HEK293 (cell line): Measurements from ENCODE around the gene PPAT.

Experiments
- CTCF ChIA-PET: fragments of 350-600 bp; formaldehyde crosslinking; extraction: SDS; loops from one replicate; lab custom pipeline; 2021; ENCODE audit warnings: antibody characterized with exemption; lab: Yijun Ruan, JAX
- POLR2A ChIA-PET: fragments of 300-600 bp; formaldehyde crosslinking; extraction: SDS; loops from one replicate; lab custom pipeline; 2020; ENCODE audit warnings: antibody characterized with exemption, inconsistent platforms; lab: Yijun Ruan, JAX
- H3K27ac ChIP-seq: fragments of 200-500 bp; sonication (Bioruptor generic); 2 replicates; pipeline ENCODE4 v1.5.1; 2014; ENCODE audit warnings: low read depth, low read length, control low read depth, inconsistent platforms; ENCODE audit errors: extremely low read depth
- H3K36me3 ChIP-seq, 2 experiments: fragments of 200-500 bp in 1 of 2; sonication (Bioruptor generic) in 1 of 2; 1 replicate in 1 of 2; 2 replicates in 1 of 2; pipeline ENCODE4 v1.5.1; 2014 to 2017; ENCODE audit warnings: inconsistent platforms in 2 of 2, low read length in 2 of 2; ENCODE audit not compliant: control insufficient read depth in 2 of 2, insufficient read depth in 1 of 2
- H3K4me1 ChIP-seq: fragments of 200-500 bp; sonication (Bioruptor generic); 2 replicates; pipeline ENCODE4 v1.5.1; 2014; ENCODE audit warnings: mild to moderate bottlenecking, low read length, inconsistent platforms; ENCODE audit not compliant: control insufficient read depth, insufficient read depth
- H3K4me3 ChIP-seq: 2 replicates; pipeline ENCODE4 v1.5.1; 2011; ENCODE audit warnings: low read depth, mild to moderate bottlenecking, control low read depth, low read length, moderate library complexity
- H3K9me3 ChIP-seq: fragments of 200-500 bp; sonication (Bioruptor generic); 2 replicates; pipeline ENCODE4 v1.5.1; 2014; ENCODE audit warnings: low read depth, low read length, inconsistent platforms; ENCODE audit not compliant: control insufficient read depth, insufficient read depth
- AEBP2 ChIP-seq: fragments of 450-650 bp; formaldehyde crosslinking; IDR thresholded peaks from 2 replicates; pipeline ENCODE4 v1.5.1; 2016; ENCODE audit warnings: missing biosample characterization, missing genetic modification characterization, borderline replicate concordance
- EGR2 ChIP-seq: fragments of 450-650 bp; formaldehyde crosslinking; IDR thresholded peaks from 2 replicates; pipeline ENCODE4 v1.5.1; 2016; ENCODE audit warnings: low read depth, missing biosample characterization, missing genetic modification characterization
- KLF1 ChIP-seq: fragments of 450-650 bp; formaldehyde crosslinking; IDR thresholded peaks from 2 replicates; pipeline ENCODE4 v1.5.1; 2016; ENCODE audit warnings: missing biosample characterization, missing genetic modification characterization
- PRDM2 ChIP-seq: fragments of 450-650 bp; formaldehyde crosslinking; IDR thresholded peaks from 2 replicates; pipeline ENCODE4 v1.5.1; 2016; ENCODE audit warnings: missing biosample characterization, missing genetic modification characterization, borderline replicate concordance
- SALL2 ChIP-seq: fragments of 450-650 bp; formaldehyde crosslinking; IDR thresholded peaks from 2 replicates; pipeline ENCODE4 v1.5.0; 2017; ENCODE audit warnings: missing biosample characterization, mild to moderate bottlenecking, missing genetic modification characterization, borderline replicate concordance
- SP3 ChIP-seq: fragments of 450-650 bp; formaldehyde crosslinking; IDR thresholded peaks from 2 replicates; pipeline ENCODE4 v1.5.1; 2016; ENCODE audit warnings: missing biosample characterization, missing genetic modification characterization
- ZIC2 ChIP-seq: fragments of 450-650 bp; formaldehyde crosslinking; IDR thresholded peaks from 2 replicates; pipeline ENCODE4 v1.5.1; 2016; ENCODE audit warnings: missing biosample characterization, missing genetic modification characterization
- ZNF133 ChIP-seq: fragments of 450-650 bp; formaldehyde crosslinking; IDR thresholded peaks from 2 replicates; pipeline ENCODE4 v1.5.1; 2016; ENCODE audit warnings: missing biosample characterization, missing genetic modification characterization
- ZNF174 ChIP-seq: fragments of 450-650 bp; formaldehyde crosslinking; IDR thresholded peaks from 2 replicates; pipeline ENCODE4 v1.5.0; 2017; ENCODE audit warnings: missing biosample characterization, mild to moderate bottlenecking, missing genetic modification characterization
- ZNF214 ChIP-seq: fragments of 450-650 bp; formaldehyde crosslinking; IDR thresholded peaks from 2 replicates; pipeline ENCODE4 v1.5.1; 2017; ENCODE audit warnings: missing biosample characterization, mild to moderate bottlenecking, missing genetic modification characterization, borderline replicate concordance
- ZNF394 ChIP-seq: fragments of 450-650 bp; formaldehyde crosslinking; IDR thresholded peaks from 2 replicates; pipeline ENCODE4 v1.5.1; 2016; ENCODE audit warnings: missing biosample characterization, missing genetic modification characterization, mild to moderate bottlenecking, moderate library complexity, borderline replicate concordance
- ZNF510 ChIP-seq: fragments of 450-650 bp; formaldehyde crosslinking; IDR thresholded peaks from 2 replicates; pipeline ENCODE4 v1.5.1; 2018; ENCODE audit warnings: mild to moderate bottlenecking, missing genetic modification characterization, missing biosample characterization; ENCODE audit not compliant: insufficient replicate concordance
- ZNF521 ChIP-seq: fragments of 450-650 bp; formaldehyde crosslinking; IDR thresholded peaks from 2 replicates; pipeline ENCODE4 v1.5.1; 2017; ENCODE audit warnings: missing biosample characterization, mild to moderate bottlenecking, missing genetic modification characterization
- ZNF830 ChIP-seq: fragments of 450-650 bp; IDR thresholded peaks from 2 replicates; pipeline ENCODE4 v1.5.0; 2018; ENCODE audit warnings: missing biosample characterization, missing genetic modification characterization, low read depth, mild to moderate bottlenecking, moderate library complexity
- TF ChIP-seq, protein P1 (sequence below): fragments of 450-650 bp; formaldehyde crosslinking; IDR thresholded peaks from 2 replicates; pipeline ENCODE4 v1.5.1; 2016; ENCODE audit warnings: missing biosample characterization, missing genetic modification characterization
- TF ChIP-seq, protein P2 (sequence below): fragments of 450-650 bp; formaldehyde crosslinking; IDR thresholded peaks from 2 replicates; pipeline ENCODE4 v1.5.1; 2016; ENCODE audit warnings: missing biosample characterization, missing genetic modification characterization
- TF ChIP-seq, protein P3 (sequence below): fragments of 450-650 bp; formaldehyde crosslinking; IDR thresholded peaks from 2 replicates; pipeline ENCODE4 v1.5.1; 2017; ENCODE audit warnings: missing biosample characterization, mild to moderate bottlenecking, missing genetic modification characterization, moderate library complexity

PPAT gene

DNA sequence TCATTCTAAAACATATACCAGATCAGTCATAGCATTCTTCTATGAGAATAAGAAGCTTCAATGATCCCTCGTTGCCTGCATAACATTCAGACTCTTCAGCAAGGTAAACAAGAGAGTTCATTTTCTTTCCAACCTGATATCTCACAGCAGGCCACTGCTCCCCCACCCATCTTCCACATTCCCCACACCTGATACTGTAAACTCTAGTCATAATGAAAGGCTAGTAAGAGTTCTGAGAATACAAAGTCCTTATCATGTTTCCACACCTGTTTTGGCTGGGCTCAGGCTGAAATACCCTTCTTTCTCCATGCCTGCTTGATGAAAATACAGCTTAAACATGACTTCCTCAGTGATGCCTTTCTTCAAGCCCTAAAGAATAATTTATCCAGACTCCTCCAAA is 45.9 kb downstream of the PPAT start (continued):
- TF ChIP-seq PRDM2 (tag by site-specific recombination) (no peak), ZNF174 (no peak), ZIC2 (no peak), ZNF510 (tag by site-specific recombination) (no peak), ZNF133 (no peak), ZNF394 (tag by site-specific recombination) (no peak)
- TF ChIP-seq, protein P1, sequence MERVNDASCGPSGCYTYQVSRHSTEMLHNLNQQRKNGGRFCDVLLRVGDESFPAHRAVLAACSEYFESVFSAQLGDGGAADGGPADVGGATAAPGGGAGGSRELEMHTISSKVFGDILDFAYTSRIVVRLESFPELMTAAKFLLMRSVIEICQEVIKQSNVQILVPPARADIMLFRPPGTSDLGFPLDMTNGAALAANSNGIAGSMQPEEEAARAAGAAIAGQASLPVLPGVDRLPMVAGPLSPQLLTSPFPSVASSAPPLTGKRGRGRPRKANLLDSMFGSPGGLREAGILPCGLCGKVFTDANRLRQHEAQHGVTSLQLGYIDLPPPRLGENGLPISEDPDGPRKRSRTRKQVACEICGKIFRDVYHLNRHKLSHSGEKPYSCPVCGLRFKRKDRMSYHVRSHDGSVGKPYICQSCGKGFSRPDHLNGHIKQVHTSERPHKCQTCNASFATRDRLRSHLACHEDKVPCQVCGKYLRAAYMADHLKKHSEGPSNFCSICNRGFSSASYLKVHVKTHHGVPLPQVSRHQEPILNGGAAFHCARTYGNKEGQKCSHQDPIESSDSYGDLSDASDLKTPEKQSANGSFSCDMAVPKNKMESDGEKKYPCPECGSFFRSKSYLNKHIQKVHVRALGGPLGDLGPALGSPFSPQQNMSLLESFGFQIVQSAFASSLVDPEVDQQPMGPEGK (tag by site-specific recombination): no peak
- TF ChIP-seq, protein P2, sequence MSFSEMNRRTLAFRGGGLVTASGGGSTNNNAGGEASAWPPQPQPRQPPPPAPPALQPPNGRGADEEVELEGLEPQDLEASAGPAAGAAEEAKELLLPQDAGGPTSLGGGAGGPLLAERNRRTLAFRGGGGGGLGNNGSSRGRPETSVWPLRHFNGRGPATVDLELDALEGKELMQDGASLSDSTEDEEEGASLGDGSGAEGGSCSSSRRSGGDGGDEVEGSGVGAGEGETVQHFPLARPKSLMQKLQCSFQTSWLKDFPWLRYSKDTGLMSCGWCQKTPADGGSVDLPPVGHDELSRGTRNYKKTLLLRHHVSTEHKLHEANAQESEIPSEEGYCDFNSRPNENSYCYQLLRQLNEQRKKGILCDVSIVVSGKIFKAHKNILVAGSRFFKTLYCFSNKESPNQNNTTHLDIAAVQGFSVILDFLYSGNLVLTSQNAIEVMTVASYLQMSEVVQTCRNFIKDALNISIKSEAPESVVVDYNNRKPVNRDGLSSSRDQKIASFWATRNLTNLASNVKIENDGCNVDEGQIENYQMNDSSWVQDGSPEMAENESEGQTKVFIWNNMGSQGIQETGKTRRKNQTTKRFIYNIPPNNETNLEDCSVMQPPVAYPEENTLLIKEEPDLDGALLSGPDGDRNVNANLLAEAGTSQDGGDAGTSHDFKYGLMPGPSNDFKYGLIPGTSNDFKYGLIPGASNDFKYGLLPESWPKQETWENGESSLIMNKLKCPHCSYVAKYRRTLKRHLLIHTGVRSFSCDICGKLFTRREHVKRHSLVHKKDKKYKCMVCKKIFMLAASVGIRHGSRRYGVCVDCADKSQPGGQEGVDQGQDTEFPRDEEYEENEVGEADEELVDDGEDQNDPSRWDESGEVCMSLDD: no peak
- TF ChIP-seq, all 188 proteins: peak for 0

DNA sequence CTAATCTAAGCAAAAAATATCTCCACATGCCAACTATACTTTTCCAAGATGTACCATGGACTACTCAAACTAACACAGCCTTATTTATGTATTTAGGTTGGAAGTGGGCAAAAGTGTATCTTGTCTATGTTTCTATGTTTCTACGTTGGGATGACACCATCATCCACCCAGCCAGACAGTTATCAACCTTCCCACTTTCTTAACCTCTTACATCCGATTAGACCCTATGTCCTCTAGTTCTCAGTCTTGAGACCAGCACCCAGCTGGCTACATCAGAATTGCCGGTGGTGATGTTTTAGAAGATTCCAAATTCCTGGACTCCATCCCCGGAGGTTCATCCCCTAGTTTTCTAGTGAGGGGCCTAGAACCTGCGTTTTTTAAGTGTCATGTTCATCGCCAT is 47.1 kb downstream of the PPAT start:
- Histone ChIP-seq H3K36me3 (peaks cover 0 to 14% of the 10 kb centered on the region in 2 experiments; a peak in 1 of 3 replicates), H3K4me3 (peak overlapping the region; percentile 80), H3K4me1 (no peaks in the 10 kb centered on the region), H3K27ac (no peak overlapping the region), H3K9me3 (no peaks in the 10 kb centered on the region)
- POLR2A ChIA-PET: interaction anchor here (0.6 to 3.0 kb wide), 4 partner anchors 20 to 342 kb away, joined by 4 to 52 read pairs (median 9); partner anchors contain the start of genes PAICS and PPAT
- CTCF ChIA-PET: interaction anchor here (0.6 kb wide), 1 partner anchor 698 kb away, joined by 3 read pairs; no protein-coding TSS in a partner anchor
- TF ChIP-seq KLF1 (no peak), ZNF521 (no peak), AEBP2 (tag by site-specific recombination) (no peak), ZNF830 (tag by site-specific recombination) (no peak), SP3 (tag by site-specific recombination) (no peak), SALL2 (tag by site-specific recombination) (no peak), ZNF214 (tag by site-specific recombination) (no peak), EGR2 (no peak)
- TF ChIP-seq, protein P3, sequence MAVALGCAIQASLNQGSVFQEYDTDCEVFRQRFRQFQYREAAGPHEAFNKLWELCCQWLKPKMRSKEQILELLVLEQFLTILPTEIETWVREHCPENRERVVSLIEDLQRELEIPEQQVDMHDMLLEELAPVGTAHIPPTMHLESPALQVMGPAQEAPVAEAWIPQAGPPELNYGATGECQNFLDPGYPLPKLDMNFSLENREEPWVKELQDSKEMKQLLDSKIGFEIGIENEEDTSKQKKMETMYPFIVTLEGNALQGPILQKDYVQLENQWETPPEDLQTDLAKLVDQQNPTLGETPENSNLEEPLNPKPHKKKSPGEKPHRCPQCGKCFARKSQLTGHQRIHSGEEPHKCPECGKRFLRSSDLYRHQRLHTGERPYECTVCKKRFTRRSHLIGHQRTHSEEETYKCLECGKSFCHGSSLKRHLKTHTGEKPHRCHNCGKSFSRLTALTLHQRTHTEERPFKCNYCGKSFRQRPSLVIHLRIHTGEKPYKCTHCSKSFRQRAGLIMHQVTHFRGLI (tag by site-specific recombination): no peak
